Breast epithelium (tissue), 3 donors: Measurements from ENCODE around the gene FOXO4.

Experiments used
- POLR2AphosphoS5 ChIP-seq, 3 donors: sonication (generic); formaldehyde crosslinking; IDR thresholded peaks; one replicate each; pipeline ENCODE4 v1.6.1; 2017; ENCODE audit warnings: antibody characterized with exemption in 3 of 3
- TF ChIP-seq, protein P1 (sequence below), 3 donors: fragments of 450-650 bp; IDR thresholded peaks; one replicate each; pipeline ENCODE4 v1.5.1; 2016 to 2017; ENCODE audit warnings: antibody characterized with exemption in 3 of 3, mild to moderate bottlenecking in 3 of 3, moderate library complexity in 3 of 3

DNA sequence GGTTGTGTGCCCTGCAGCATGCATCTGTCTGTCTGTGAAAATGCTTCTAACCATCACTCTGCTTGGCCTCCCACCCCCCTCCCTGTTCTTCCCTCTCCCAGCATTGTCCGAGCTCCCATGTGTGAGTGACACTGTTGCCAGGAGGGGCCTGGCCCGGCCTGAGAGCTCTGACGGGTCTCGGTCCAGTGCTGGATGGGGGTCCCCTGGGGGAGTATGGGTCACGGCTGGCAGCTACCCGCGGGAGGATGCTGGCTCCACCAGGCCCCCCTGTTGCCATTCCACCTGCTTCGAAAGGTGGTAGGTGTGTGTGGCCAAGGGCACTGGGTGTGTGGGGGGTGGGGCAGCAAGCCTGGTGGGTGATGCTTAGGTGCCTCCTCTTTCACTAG, 52.6 kb downstream of the FOXO4 start:
- no peak for TF ChIP-seq POLR2AphosphoS5 (IDR thresholded peaks at IDR 0.05)
- TF ChIP-seq, protein P1, sequence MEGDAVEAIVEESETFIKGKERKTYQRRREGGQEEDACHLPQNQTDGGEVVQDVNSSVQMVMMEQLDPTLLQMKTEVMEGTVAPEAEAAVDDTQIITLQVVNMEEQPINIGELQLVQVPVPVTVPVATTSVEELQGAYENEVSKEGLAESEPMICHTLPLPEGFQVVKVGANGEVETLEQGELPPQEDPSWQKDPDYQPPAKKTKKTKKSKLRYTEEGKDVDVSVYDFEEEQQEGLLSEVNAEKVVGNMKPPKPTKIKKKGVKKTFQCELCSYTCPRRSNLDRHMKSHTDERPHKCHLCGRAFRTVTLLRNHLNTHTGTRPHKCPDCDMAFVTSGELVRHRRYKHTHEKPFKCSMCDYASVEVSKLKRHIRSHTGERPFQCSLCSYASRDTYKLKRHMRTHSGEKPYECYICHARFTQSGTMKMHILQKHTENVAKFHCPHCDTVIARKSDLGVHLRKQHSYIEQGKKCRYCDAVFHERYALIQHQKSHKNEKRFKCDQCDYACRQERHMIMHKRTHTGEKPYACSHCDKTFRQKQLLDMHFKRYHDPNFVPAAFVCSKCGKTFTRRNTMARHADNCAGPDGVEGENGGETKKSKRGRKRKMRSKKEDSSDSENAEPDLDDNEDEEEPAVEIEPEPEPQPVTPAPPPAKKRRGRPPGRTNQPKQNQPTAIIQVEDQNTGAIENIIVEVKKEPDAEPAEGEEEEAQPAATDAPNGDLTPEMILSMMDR (IDR thresholded peaks at IDR 0.05) = no peak
